Transverse colon (tissue), 4 donors: ENCODE data around the gene DVL1. TPM values are rescaled to one million over a fixed set of nuclear protein-coding genes. Genes with fewer than 3 reads are reported as not detected.

Experiments
- DNase-seq: peaks from one replicate; pipeline ENCODE4 v3.0.0-alpha.2; 2019
- H3K27ac ChIP-seq, 4 donors: fragments of 200-600 bp; sonication (generic); 2 replicates each; pipeline ENCODE4 v1.5.1; 2016 to 2018; ENCODE audit warnings: inconsistent platforms in 4 of 4
- H3K27me3 ChIP-seq: fragments of 200-600 bp; sonication (generic); 2 replicates; pipeline ENCODE4 v1.5.1; 2017; ENCODE audit warnings: inconsistent platforms
- H3K36me3 ChIP-seq, 4 donors: fragments of 200-600 bp; sonication (generic); 2 replicates each; pipeline ENCODE4 v1.5.1; 2017 to 2019; ENCODE audit warnings: inconsistent platforms in 4 of 4
- H3K4me1 ChIP-seq, 4 donors: fragments of 200-600 bp; sonication (generic); 2 replicates each; pipeline ENCODE4 v1.5.1; 2017 to 2020; ENCODE audit warnings: inconsistent platforms in 4 of 4
- H3K4me3 ChIP-seq, 4 donors: fragments of 200-600 bp; sonication (generic); 1 replicate in 1 of 4; 2 replicates in 3 of 4; pipeline versions ENCODE4 v1.5.1 to v1.6.1; 2017 to 2019; ENCODE audit warnings: inconsistent platforms in 4 of 4
- H3K9me3 ChIP-seq, 2 donors: fragments of 200-600 bp; sonication (generic); 2 replicates each; pipeline ENCODE4 v1.5.1; 2017 to 2019; ENCODE audit warnings: inconsistent platforms in 2 of 2
- EP300 ChIP-seq: sonication (generic); formaldehyde crosslinking; IDR thresholded peaks from one replicate; pipeline ENCODE4 v1.6.1; 2017; ENCODE audit warnings: antibody characterized with exemption, low read depth
- POLR2A ChIP-seq: fragments of 450-650 bp; IDR thresholded peaks from one replicate; pipeline ENCODE4 v1.6.1; 2016; ENCODE audit warnings: antibody characterized with exemption, mild to moderate bottlenecking, moderate library complexity
- POLR2AphosphoS5 ChIP-seq, 3 donors: sonication (generic); formaldehyde crosslinking; IDR thresholded peaks; one replicate each; pipeline ENCODE4 v1.6.1; 2016; ENCODE audit warnings: antibody characterized with exemption in 3 of 3
- WGBS, 2 donors: methylation state at CpG; one replicate each; pipeline ENCODE4 v1.1.5; 2018; ENCODE audit warnings: low coverage in 1 of 2; 5-methylcytosine and 5-hydroxymethylcytosine counted together
- in situ Hi-C, 4 donors: fragments of 200-750 bp; cut with MboI; loops; one replicate each; pipeline versions ENCODE4 v1.15.0 to v1.15.1; 2017; ENCODE audit warnings: low sequenced_read_pairs in 3 of 4, low pct_ligation_motif_present in 1 of 4, low pct_unique_long_range_greater_than_20kb in 1 of 4
- intact Hi-C: fragments of 100-400 bp; cut with DNase I; formaldehyde crosslinking; loops from one replicate; pipeline ENCODE4 v1.15.1; 2023; ENCODE audit warnings: low total_unique reads
- total RNA-seq, 4 donors: library from RNA; depleted of rRNA; stranded (reverse); fragments of >200 nt; gene quantifications; one replicate each; pipeline ENCODE4 v1.1.0, GENCODE V29; 2016
- TF ChIP-seq, protein P1 (sequence below), 5 experiments: fragments of 200-600 bp in 3 of 5; fragments of 450-650 bp in 2 of 5; sonication (generic) in 3 of 5; IDR thresholded peaks; 1 replicate in 2 of 5; 2 replicates in 3 of 5; pipeline ENCODE4 v1.5.1; 2016 to 2017; ENCODE audit warnings: antibody characterized with exemption in 5 of 5, inconsistent platforms in 3 of 5, mild to moderate bottlenecking in 2 of 5, moderate library complexity in 1 of 5

Gene DVL1
- total RNA-seq, 4 donors from 2014 or later, result 103 to 182 (median 115) TPM

- Histone ChIP-seq H3K9me3 (no peaks in the 10 kb centered on the region), H3K27me3 (peaks cover 12% of the 10 kb centered on the region), H3K4me3 (no peak overlapping the region), H3K36me3 (no peaks in the 10 kb centered on the region), H3K27ac (no peak overlapping the region), H3K4me1 (peaks cover 3 to 18% (median 13%) of the 10 kb centered on the region in 4 donors)
- intact Hi-C loops (no loop called here), in situ Hi-C loops (no loop called here)
- 70% methylated on average over 30 of the region's 36 CpGs; no CpG with 5 or more reads in 1 of the 2 donors for WGBS, 2 donors
- TF ChIP-seq POLR2AphosphoS5 (IDR thresholded peaks at IDR 0.05) (no peak), POLR2A (no peak), EP300 (no peak)
- TF ChIP-seq, protein P1, sequence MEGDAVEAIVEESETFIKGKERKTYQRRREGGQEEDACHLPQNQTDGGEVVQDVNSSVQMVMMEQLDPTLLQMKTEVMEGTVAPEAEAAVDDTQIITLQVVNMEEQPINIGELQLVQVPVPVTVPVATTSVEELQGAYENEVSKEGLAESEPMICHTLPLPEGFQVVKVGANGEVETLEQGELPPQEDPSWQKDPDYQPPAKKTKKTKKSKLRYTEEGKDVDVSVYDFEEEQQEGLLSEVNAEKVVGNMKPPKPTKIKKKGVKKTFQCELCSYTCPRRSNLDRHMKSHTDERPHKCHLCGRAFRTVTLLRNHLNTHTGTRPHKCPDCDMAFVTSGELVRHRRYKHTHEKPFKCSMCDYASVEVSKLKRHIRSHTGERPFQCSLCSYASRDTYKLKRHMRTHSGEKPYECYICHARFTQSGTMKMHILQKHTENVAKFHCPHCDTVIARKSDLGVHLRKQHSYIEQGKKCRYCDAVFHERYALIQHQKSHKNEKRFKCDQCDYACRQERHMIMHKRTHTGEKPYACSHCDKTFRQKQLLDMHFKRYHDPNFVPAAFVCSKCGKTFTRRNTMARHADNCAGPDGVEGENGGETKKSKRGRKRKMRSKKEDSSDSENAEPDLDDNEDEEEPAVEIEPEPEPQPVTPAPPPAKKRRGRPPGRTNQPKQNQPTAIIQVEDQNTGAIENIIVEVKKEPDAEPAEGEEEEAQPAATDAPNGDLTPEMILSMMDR (IDR thresholded peaks at IDR 0.05), result no peak
- no peak for DNase-seq
Measured at GRCh38 chr1:1333551-1334241, 15.5 kb downstream of the DVL1 start.

GRCh38 chr1:1332774-1333480, 16.3 kb downstream of the DVL1 start:
- H3K36me3 ChIP-seq, result peaks cover 0 to under 1% (median 0%) of the 10 kb centered on the region in 4 donors
- DNase-seq, result peak; percentile 70
- TF ChIP-seq POLR2A (no peak), POLR2AphosphoS5 (IDR thresholded peaks at IDR 0.05) (peak in 2 of 3 donors; percentile 6 to 24), EP300 (no peak)
- TF ChIP-seq, protein P1 (IDR thresholded peaks at IDR 0.05), result no peak
- intact Hi-C loops, result no loop called here
- no peak overlapping the region for H3K27ac ChIP-seq
- peaks cover 12% of the 10 kb centered on the region for H3K27me3 ChIP-seq
- H3K4me3 ChIP-seq, result no peak overlapping the region
- 41% methylated on average over 44 of the region's 48 CpGs; no CpG with 5 or more reads in 1 of the 2 donors for WGBS, 2 donors
- no peaks in the 10 kb centered on the region for H3K9me3 ChIP-seq
- peaks cover 3 to 18% (median 13%) of the 10 kb centered on the region in 4 donors for H3K4me1 ChIP-seq
- in situ Hi-C loops, result no loop called here

DNA sequence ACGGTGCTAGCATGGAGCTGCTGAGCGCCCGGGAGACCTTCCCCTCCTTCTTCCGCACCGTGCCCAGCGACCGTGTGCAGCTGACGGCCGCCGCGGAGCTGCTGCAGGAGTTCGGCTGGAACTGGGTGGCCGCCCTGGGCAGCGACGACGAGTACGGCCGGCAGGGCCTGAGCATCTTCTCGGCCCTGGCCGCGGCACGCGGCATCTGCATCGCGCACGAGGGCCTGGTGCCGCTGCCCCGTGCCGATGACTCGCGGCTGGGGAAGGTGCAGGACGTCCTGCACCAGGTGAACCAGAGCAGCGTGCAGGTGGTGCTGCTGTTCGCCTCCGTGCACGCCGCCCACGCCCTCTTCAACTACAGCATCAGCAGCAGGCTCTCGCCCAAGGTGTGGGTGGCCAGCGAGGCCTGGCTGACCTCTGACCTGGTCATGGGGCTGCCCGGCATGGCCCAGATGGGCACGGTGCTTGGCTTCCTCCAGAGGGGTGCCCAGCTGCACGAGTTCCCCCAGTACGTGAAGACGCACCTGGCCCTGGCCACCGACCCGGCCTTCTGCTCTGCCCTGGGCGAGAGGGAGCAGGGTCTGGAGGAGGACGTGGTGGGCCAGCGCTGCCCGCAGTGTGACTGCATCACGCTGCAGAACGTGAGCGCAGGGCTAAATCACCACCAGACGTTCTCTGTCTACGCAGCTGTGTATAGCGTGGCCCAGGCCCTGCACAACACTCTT, 17.0 kb downstream of the DVL1 start:
- TF ChIP-seq POLR2A (no peak), POLR2AphosphoS5 (IDR thresholded peaks at IDR 0.05) (peak in 1 of 3 donors; percentile 5)
- H3K36me3 ChIP-seq, result peaks cover 0 to 6% (median 0%) of the 10 kb centered on the region in 4 donors
- peaks cover 3 to 18% (median 13%) of the 10 kb centered on the region in 4 donors for H3K4me1 ChIP-seq
- H3K27me3 ChIP-seq, result peaks cover 12% of the 10 kb centered on the region
- H3K9me3 ChIP-seq, result no peaks in the 10 kb centered on the region
- intact Hi-C loops (no loop called here), in situ Hi-C loops (no loop called here)
- no peak for DNase-seq
- WGBS, 2 donors, result 52% methylated on average over 51 of the region's 57 CpGs; no CpG with 5 or more reads in 1 of the 2 donors
- no peak overlapping the region for H3K4me3 ChIP-seq
- no peak overlapping the region for H3K27ac ChIP-seq

DNA sequence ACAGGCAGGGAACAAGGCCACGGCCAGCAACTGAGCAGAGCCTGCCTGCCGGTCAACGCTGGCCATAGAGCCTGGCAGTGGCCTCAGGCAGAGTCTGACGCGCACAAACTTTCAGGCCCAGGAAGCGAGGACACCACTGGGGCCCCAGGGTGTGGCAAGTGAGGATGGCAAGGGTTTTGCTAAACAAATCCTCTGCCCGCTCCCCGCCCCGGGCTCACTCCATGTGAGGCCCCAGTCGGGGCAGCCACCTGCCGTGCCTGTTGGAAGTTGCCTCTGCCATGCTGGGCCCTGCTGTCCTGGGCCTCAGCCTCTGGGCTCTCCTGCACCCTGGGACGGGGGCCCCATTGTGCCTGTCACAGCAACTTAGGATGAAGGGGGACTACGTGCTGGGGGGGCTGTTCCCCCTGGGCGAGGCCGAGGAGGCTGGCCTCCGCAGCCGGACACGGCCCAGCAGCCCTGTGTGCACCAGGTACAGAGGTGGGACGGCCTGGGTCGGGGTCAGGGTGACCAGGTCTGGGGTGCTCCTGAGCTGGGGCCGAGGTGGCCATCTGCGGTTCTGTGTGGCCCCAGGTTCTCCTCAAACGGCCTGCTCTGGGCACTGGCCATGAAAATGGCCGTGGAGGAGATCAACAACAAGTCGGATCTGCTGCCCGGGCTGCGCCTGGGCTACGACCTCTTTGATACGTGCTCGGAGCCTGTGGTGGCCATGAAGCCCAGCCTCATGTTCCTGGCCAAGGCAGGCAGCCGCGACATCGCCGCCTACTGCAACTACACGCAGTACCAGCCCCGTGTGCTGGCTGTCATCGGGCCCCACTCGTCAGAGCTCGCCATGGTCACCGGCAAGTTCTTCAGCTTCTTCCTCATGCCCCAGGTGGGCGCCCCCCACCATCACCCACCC, 17.9 kb downstream of the DVL1 start, which contains the start of gene TAS1R3:
Gene TAS1R3 (plus strand): TSS at position 213 of the 898 bp plus-strand sequence. CDS start 66 bp downstream, at position 279.
- intact Hi-C loops, result no loop called here
- H3K27me3 ChIP-seq, result peaks cover 12% of the 10 kb centered on the region
- peaks cover 6 to 19% (median 16%) of the 10 kb centered on the region in 4 donors for H3K4me1 ChIP-seq
- 75% methylated on average over 24 of the region's 41 CpGs; no CpG with 5 or more reads in 1 of the 2 donors for WGBS, 2 donors
- H3K36me3 ChIP-seq, result peaks cover 0 to 6% (median 0%) of the 10 kb centered on the region in 4 donors
- in situ Hi-C loops, result no loop called here
- peak; percentile 74 for DNase-seq
- peak within 1 kb of the TSS; percentile 2 to 71 (median 26) for H3K27ac ChIP-seq
- H3K9me3 ChIP-seq, result no peaks in the 10 kb centered on the region
- TF ChIP-seq POLR2AphosphoS5 (IDR thresholded peaks at IDR 0.05) (peak in 1 of 3 donors; percentile 13), EP300 (no peak), POLR2A (no peak)
- H3K4me3 ChIP-seq, result no peak within 1 kb of the TSS
